ENCODE data around the gene NTRK3.

DNA sequence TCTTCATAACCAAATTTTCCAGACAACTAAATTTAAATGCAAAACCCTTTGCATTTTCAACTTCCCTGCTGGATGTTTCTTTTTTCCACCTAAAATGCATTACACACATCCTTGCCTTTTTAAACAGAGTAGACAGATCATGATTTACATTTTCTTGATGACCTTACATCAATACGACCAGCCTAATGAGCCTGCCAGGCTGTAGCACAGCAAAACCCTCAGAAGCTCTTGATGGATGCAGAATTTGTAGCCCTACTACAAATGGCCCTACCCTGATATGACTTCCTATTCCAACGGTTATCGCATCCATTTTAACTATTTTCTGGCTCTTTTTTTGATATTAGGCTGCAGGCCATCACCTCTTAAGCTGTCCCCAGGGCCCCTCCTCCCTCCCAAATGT lies 66.3 kb downstream of the NTRK3 start:
- TF ChIP-seq, protein P1, sequence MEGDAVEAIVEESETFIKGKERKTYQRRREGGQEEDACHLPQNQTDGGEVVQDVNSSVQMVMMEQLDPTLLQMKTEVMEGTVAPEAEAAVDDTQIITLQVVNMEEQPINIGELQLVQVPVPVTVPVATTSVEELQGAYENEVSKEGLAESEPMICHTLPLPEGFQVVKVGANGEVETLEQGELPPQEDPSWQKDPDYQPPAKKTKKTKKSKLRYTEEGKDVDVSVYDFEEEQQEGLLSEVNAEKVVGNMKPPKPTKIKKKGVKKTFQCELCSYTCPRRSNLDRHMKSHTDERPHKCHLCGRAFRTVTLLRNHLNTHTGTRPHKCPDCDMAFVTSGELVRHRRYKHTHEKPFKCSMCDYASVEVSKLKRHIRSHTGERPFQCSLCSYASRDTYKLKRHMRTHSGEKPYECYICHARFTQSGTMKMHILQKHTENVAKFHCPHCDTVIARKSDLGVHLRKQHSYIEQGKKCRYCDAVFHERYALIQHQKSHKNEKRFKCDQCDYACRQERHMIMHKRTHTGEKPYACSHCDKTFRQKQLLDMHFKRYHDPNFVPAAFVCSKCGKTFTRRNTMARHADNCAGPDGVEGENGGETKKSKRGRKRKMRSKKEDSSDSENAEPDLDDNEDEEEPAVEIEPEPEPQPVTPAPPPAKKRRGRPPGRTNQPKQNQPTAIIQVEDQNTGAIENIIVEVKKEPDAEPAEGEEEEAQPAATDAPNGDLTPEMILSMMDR (IDR thresholded peaks at IDR 0.05), result no peak
- no peak for TF ChIP-seq POLR2A (IDR thresholded peaks at IDR 0.05)
